Neural progenitor cell (in vitro differentiated cells): ENCODE data around the gene HIC2.
"Not testable (repeated sequence)": the region's sequence is repeated elsewhere in the genome, so short reads cannot be mapped to it uniquely, and the experiment has no call there.

ENCODE experiments used
- CTCF ChIP-seq: fragments of 200-600 bp; sonication (generic); IDR thresholded peaks from 2 replicates; pipeline ENCODE4 v1.5.1; 2017; ENCODE audit warnings: antibody characterized with exemption, mild to moderate bottlenecking
- EZH2phosphoT487 ChIP-seq: fragments of 200-600 bp; sonication (generic); IDR thresholded peaks from 2 replicates; pipeline ENCODE4 v1.6.1; 2017; ENCODE audit warnings: antibody characterized with exemption

GRCh38 chr22:21417227-21417746 lies at the start of gene HIC2:
- not testable (repeated sequence) for TF ChIP-seq CTCF, EZH2phosphoT487
